ENCODE measurements around the gene POC1B.
A peak's percentile ranks its signal among the peaks of the same experiment; 100 is the strongest.

The POC1B gene

DNA sequence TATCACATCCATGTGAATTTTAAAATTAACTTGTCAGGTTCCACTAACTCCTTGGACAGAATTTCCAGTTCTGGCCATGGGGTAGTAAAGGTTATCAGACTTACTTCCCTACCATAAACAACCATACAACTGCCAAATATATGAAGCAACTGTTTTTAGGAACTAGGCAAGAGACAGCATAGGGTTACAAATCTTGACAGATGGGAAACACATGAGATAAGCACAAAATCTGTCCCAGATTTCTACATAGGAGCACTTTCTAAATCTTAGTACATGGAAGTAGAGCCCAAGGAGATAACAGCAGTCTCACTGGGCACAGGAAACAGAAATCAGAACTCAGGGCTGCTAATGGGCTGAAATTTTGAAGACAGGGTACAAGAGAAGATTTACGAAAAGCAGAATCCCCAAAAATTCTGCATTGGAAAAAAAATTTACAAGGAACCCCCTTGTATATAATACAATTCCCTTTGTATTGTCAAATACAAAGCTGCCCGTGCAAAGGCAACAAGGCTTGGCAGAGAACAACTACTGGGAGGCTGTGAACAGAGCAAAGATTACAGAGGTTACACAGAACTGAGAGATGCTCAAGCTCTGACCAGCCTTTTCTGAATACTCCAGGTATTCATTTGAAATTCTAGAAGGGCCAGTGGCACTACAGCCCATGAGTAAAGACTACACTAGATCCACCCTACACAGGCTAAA, 44.5 kb downstream of the POC1B start:
- no peak for FAIRE-seq
- DNase-seq (ENCODE audit: insufficient read length, low spot score): no peak
- TF ChIP-seq SPI1 (IDR thresholded peaks at IDR 0.05; ENCODE audit: low read depth, low read length) (no peak), TAF1 (IDR thresholded peaks at IDR 0.05; ENCODE audit: low read depth, low read length) (no peak), POU2F2 (IDR thresholded peaks at IDR 0.05; ENCODE audit: low read depth, low read length) (no peak), POLR2A (IDR thresholded peaks at IDR 0.05; ENCODE audit: low read depth, low read length) (no peak), PAX5 (IDR thresholded peaks at IDR 0.05; ENCODE audit: insufficient read depth, low read length, severe bottlenecking) (no peak), POLR2AphosphoS5 (IDR thresholded peaks at IDR 0.05; ENCODE audit: low read depth, low read length) (no peak)

DNA sequence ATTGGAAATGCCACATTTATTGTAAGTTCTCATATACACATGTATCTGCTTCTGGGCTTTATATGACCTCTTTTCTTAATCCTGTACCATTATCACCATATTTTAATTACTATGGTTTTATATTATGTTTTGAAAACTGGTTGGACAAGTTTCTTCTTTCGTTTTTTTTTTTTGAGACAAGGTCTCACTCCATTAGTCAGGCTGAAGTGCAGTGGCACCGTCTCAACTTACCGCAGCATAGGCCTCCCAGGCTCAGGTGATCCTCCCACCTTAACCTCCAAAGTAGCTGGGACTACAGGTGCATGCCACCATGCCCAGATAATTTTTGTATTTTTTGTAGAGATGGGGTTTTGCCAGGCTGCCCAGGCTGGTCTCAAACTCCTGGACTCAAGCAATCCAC, 45.9 kb downstream of the POC1B start:
- DNase-seq (ENCODE audit: insufficient read length, low spot score): no peak
- TF ChIP-seq TAF1 (IDR thresholded peaks at IDR 0.05; ENCODE audit: low read depth, low read length) (no peak), POLR2AphosphoS5 (IDR thresholded peaks at IDR 0.05; ENCODE audit: low read depth, low read length) (no peak), POLR2A (IDR thresholded peaks at IDR 0.05; ENCODE audit: low read depth, low read length) (no peak), POU2F2 (IDR thresholded peaks at IDR 0.05; ENCODE audit: low read depth, low read length) (no peak), SPI1 (IDR thresholded peaks at IDR 0.05; ENCODE audit: low read depth, low read length) (no peak)
- FAIRE-seq: no peak

GRCh38 chr12:89477633-89478279, 48.1 kb downstream of the POC1B start:
- DNase-seq (ENCODE audit: insufficient read length, low spot score): no peak
- FAIRE-seq: no peak
- TF ChIP-seq POU2F2 (IDR thresholded peaks at IDR 0.05; ENCODE audit: low read depth, low read length) (no peak), POLR2AphosphoS5 (IDR thresholded peaks at IDR 0.05; ENCODE audit: low read depth, low read length) (no peak), POLR2A (IDR thresholded peaks at IDR 0.05; ENCODE audit: low read depth, low read length) (no peak), PAX5 (IDR thresholded peaks at IDR 0.05; ENCODE audit: insufficient read depth, low read length, severe bottlenecking) (no peak), TAF1 (IDR thresholded peaks at IDR 0.05; ENCODE audit: low read depth, low read length) (no peak), SPI1 (IDR thresholded peaks at IDR 0.05; ENCODE audit: low read depth, low read length) (no peak)

DNA sequence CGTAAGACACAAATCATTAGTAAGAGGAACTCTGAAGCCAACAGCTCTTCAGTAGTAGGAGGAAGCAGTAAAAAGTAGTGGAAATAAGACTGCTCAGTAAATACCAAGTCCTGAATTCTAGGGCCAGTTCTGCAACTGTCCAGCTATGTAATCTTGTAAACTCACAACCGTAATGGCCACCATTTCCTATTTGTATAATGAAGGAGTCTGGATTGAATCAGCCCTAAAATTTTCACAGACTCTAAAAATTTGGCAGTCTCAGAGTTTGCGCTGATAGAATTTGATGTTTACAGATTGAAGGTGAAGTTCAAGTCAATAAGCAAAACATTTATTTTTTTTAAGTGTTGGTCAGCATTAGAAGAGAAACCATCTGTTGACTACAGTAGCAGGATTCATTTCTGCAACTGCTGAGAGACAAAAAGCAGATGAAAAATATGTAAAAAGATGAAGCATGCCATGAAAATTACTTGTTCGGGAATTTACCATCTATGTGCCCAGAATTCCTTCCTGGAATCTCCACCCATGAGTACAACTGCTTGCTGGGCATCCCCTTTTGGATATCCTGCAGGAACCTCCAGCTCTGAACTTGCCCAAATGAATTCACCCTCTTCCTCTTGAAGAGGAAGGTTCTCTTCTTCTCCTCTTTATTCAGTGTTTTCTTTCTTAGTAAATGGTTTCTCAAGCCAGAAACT, 48.8 kb downstream of the POC1B start:
- TF ChIP-seq POLR2A (IDR thresholded peaks at IDR 0.05; ENCODE audit: low read depth, low read length): no peak
- no peak for TF ChIP-seq TAF1 (IDR thresholded peaks at IDR 0.05; ENCODE audit: low read depth, low read length)
- no peak for TF ChIP-seq SPI1 (IDR thresholded peaks at IDR 0.05; ENCODE audit: low read depth, low read length)
- no peak for TF ChIP-seq POLR2AphosphoS5 (IDR thresholded peaks at IDR 0.05; ENCODE audit: low read depth, low read length)
- TF ChIP-seq PAX5 (IDR thresholded peaks at IDR 0.05; ENCODE audit: insufficient read depth, low read length, severe bottlenecking): no peak
- TF ChIP-seq POU2F2 (IDR thresholded peaks at IDR 0.05; ENCODE audit: low read depth, low read length): no peak
- FAIRE-seq (no peak), DNase-seq (ENCODE audit: insufficient read length, low spot score) (no peak)

DNA sequence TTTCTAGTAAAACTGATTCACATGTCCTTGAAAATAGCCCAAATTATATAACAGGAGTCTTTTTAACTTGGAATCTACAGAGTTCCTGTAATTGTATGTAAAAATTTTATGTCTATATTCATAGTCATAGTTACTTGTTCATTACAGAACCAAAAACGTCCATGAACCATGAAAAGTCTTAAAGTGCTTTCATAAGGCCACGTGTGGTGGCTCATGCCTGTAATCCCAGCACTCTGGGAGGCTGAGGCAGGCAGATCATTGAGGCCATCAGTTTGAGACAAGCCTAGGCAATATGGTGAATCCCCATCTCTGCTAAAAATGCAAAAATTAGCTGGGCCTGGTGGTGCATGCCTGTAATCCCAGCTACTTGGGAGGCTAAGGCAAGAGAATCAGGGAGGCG, 49.6 kb downstream of the POC1B start:
- DNase-seq (ENCODE audit: insufficient read length, low spot score) (no peak), FAIRE-seq (no peak)
- TF ChIP-seq PAX5 (IDR thresholded peaks at IDR 0.05; ENCODE audit: insufficient read depth, low read length, severe bottlenecking) (no peak), POLR2A (IDR thresholded peaks at IDR 0.05; ENCODE audit: low read depth, low read length) (no peak), POLR2AphosphoS5 (IDR thresholded peaks at IDR 0.05; ENCODE audit: low read depth, low read length) (no peak)

GRCh38 chr12:89475203-89475990, 50.5 kb downstream of the POC1B start:
- TF ChIP-seq POU2F2 (IDR thresholded peaks at IDR 0.05; ENCODE audit: low read depth, low read length) (0 out of 2 replicates have a peak, but pooled peaks have one; percentile 30), SPI1 (IDR thresholded peaks at IDR 0.05; ENCODE audit: low read depth, low read length) (no peak)
- DNase-seq (ENCODE audit: insufficient read length, low spot score) (no peak), FAIRE-seq (no peak)

GRCh38 chr12:89474615-89475014, 51.2 kb downstream of the POC1B start:
- FAIRE-seq (no peak), DNase-seq (ENCODE audit: insufficient read length, low spot score) (no peak)
- no peak for TF ChIP-seq POLR2A (IDR thresholded peaks at IDR 0.05; ENCODE audit: low read depth, low read length)
- no peak for TF ChIP-seq PAX5 (IDR thresholded peaks at IDR 0.05; ENCODE audit: insufficient read depth, low read length, severe bottlenecking)
- no peak for TF ChIP-seq POLR2AphosphoS5 (IDR thresholded peaks at IDR 0.05; ENCODE audit: low read depth, low read length)
- TF ChIP-seq POU2F2 (IDR thresholded peaks at IDR 0.05; ENCODE audit: low read depth, low read length): no peak
- TF ChIP-seq TAF1 (IDR thresholded peaks at IDR 0.05; ENCODE audit: low read depth, low read length): no peak
- TF ChIP-seq SPI1 (IDR thresholded peaks at IDR 0.05; ENCODE audit: low read depth, low read length): no peak

DNA sequence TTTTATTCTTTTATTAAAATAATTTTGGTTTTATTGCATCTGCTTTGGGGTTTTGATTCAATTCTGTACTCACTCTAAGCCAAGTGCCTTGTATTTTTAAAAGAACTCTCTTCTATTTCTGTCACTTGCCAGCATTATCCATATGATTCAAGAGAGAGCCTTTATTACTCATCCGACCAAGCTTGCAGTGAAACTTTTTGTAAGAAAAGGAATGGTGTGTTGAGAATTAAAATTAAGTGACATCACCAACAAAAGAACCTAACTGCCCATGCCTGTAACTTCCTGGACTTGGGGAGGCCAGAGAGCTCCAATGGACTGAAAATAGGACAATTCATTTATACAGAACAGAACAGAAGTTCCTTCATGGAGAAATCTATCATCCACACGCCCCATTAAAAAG, 53.3 kb downstream of the POC1B start:
- DNase-seq (ENCODE audit: insufficient read length, low spot score) (no peak), FAIRE-seq (no peak)
- no peak for TF ChIP-seq PAX5 (IDR thresholded peaks at IDR 0.05; ENCODE audit: insufficient read depth, low read length, severe bottlenecking)

DNA sequence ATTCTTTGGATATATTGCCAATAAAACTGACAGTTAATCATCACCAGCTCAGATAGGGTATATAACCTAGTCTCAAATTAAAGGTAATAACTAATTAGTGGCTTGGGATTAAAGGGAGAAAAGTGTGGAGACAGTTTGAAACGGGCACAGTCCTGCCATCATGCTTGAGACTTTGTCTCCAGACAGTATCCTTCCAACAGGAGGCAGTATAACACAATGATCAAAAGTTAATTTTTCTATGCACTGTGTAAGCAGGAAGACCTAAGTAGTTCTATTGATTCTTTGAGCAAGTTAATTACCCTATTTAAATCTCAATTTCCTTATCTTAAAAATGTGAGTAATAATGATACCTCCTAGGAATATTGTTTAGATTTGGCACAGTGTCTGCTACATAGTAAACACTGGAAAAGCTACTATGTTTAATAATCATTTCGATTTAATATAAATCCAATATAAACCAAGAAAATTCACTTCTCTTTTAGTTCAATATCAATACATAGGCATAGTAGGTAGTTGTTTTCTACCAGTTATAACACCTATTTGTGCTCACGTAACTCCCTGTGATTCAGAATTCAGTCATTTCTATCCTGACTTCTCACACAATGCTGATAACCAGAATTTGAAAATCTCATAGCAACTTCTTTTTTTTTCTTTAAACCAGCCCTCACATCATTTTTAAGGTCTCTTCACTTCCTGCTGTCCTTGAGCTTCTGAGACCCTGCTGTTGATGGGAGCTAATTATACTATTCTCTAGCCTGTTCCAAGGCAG, 54.9 kb downstream of the POC1B start:
- TF ChIP-seq SPI1 (IDR thresholded peaks at IDR 0.05; ENCODE audit: low read depth, low read length): no peak
- TF ChIP-seq POU2F2 (IDR thresholded peaks at IDR 0.05; ENCODE audit: low read depth, low read length): no peak
- no peak for TF ChIP-seq POLR2A (IDR thresholded peaks at IDR 0.05; ENCODE audit: low read depth, low read length)
- TF ChIP-seq POLR2AphosphoS5 (IDR thresholded peaks at IDR 0.05; ENCODE audit: low read depth, low read length): no peak
- TF ChIP-seq PAX5 (IDR thresholded peaks at IDR 0.05; ENCODE audit: insufficient read depth, low read length, severe bottlenecking): no peak
- no peak for TF ChIP-seq TAF1 (IDR thresholded peaks at IDR 0.05; ENCODE audit: low read depth, low read length)
- no peak for DNase-seq (ENCODE audit: insufficient read length, low spot score)
- peak; percentile 52 for FAIRE-seq
